ENCODE data around the gene PPOX.
A peak's percentile ranks its signal among the peaks of the same experiment; 100 is the strongest.

PPOX gene

DNA sequence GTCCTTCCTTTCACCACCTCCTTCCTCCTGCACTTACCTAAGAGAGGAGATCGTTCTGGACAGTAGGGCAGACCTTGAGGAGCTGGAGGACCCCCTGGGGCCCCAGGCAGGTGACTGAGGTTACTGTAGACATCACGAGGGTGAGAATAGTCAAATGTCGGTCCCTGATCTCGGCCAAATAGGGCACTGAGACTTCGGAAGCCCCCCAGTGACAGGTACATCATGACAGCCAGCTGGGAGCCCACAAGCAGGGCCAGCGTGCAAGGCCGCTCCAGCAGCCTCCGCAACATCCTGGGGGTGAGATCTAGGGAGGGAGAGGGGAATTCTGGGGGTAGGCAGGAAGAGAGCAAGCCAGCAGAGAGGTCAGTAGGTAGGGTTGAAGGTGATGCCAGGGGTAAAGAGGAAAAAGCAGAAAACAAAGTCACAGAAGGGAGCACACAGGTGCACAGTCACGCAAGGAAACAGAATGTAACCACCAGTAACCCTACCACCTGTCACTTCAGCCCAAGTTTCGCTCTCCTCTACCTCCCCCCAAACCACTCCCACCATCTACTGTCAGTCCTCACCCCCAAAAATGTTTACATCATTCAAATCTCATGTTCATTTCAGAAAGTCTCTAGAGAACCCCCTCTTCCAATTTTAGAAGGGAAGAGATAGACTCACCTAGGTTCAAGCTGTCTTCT lies 9.7 kb downstream of the PPOX start:
- no peak for DNase-seq (ENCODE audit: low read depth, low spot score)

DNA sequence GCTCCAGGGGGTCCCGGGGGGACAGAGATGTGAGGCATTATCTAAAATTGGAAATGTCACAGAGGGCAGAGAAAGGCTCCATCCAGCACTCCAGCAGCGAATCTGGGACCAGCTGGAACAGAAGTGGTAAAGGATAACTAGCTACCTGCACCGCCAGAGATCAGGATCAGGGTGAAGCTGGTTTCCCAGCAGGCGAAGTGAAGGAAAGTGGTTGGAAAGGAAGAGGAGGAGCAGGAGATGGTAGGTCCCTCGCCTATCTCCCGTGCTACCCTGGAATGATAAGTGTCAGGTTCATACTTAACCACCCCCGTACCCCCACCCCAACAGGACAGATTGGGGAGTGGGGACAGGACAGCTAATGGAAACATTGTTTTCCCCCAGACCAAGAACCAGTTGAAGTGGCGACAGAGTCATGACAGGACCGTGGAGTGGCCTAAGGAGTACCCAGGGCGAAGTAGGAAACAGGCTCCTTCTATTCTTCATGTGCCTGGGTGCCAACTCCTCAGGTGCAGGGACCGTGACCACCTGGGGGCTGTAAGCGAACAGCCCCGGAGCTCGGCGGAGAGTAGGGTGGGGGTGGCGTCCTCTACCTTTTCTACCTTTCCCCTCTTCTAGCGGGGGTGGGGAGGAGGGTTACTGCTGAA lies 10.4 kb downstream of the PPOX start:
- DNase-seq (ENCODE audit: low read depth, low spot score) = no peak

DNA sequence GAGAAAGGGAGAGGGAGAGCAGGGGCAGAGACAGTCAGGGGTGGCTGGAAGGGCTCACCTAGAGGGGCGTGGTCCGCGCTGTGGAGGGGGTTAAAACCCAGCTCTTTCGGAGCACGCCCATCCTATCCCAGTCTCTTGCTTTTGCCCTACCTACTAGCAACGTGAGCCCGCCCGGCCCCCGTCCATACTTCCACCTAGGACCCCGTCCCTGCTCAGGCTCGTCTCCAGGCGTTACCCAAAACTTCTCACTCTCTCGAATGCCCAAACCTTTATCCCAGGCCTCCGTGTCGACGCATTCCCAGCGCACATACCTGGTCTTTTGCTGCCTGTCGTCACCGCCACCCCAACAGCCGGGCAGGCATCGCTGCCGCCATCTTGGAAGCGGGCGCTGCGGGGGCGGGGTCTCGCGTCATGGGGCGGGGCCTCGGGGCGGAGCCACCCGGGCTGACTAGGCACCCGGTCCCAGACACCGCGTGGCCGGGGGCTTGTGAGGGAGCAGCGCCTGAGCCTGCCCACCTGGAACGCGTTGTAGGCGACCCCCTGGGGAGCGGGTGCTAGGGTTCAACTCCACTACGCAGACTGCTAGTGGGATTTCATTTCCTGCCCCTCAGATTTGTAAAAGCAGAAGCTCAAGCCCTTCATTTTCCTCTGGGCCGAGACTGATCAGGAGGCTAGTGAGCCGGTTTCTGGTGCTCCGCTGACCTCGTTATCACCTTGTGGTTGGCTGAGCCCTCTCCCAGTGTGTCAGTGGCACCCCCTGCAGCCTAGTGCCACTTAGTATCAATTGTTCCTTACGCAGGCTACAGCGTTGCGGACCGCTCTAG lies 11.1 kb downstream of the PPOX start, which contains the start of gene B4GALT3:
B4GALT3 (minus strand) TSS at position 396 of the 824 bp plus-strand sequence. CDS start 1,447 bp downstream, outside the sequence.
- DNase-seq (ENCODE audit: low read depth, low spot score) = peak; percentile 93

DNA sequence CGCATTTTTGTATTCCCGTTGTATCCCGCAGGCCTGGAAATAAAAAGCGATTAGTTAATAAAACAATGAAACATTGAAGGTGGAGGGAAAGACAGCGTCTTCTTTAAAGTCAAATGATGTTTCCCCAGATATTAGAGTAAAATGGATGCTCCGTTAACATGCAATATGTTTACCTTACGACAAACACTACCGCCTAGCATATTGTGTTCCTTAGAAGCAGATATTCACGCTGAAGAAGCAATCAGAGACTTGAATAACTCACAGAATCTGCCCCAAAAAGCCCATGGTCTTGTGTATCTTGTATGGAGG lies 11.7 kb downstream of the PPOX start:
- no peak for DNase-seq (ENCODE audit: low read depth, low spot score)

DNA sequence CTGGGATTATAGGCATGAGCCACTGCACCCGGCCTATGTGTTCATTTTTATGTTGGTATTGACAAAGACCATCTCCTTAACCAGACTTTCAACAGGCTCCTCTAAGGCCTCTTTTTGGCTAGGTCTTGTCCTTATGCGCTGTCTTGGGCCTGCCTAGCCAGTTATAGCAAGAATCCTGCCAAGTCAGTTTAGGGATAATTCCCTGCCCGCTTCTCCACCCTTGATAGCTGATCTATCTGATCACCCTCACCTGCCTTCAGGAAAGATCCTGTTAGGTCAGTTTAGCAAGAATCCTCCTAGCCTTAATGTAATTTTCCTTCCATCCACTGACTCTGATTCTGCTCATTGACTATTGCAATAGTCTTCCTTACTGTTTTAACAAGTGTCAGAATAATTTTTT lies 13.5 kb downstream of the PPOX start:
- DNase-seq (ENCODE audit: low read depth, low spot score) = no peak

DNA sequence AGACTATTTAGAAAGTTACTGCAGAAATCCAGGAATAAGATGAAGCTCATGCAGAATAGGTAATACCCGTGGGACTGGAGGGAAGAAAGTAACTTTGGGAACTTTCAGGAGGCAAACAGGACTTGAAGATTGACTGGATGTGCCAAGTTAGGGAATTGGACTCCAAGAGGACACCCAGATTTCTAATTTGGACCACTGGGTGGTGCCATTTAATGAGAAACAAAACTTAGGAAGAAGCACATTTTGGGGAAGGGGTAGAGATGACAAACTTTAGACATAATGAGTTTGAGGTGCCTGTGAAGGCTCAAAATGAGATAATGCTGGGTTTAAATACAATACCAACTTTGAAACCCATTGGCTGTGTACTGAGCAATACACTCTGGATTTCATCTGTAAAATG lies 14.4 kb downstream of the PPOX start:
- DNase-seq (ENCODE audit: low read depth, low spot score) = no peak

DNA sequence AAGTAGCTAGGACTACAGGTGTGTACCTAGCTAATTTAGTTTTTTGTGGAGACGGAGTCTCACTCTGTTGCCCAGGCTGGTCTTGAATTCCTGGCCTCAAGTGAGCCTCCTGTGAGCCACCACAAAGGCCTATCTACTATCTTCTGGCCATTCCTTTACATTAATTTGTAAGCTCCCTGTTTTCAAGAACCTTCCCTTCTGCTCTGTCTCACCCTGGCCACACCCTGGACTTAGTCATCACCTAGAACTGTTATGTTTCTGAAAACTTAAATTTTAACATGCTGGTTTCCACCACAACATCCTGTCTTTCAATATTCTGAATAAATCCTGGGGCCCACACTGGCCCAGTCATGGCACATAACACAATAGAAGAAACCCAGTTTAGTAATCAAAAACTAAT lies 16.0 kb downstream of the PPOX start:
- no peak for DNase-seq (ENCODE audit: low read depth, low spot score)

DNA sequence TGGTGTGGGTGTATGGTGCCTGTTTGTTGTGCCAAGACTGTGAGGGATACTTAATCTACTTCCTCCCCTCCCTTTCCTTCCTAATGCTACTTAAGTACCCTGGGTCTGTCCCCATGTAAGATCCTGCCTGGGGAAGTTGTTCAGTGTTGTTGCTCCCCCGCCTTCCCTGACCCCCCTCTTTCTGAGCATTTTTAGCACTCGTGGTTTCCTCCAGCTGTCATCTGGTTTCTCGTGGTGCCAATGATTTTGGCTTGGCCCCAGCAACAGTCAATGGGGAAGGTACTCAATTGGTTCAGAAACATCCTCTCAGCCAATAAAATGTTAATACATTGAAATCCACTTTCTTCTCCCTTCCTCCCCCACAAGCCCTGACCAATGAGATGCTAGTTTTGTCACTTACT lies 19.1 kb downstream of the PPOX start:
- DNase-seq (ENCODE audit: low read depth, low spot score) = peak; percentile 68

DNA sequence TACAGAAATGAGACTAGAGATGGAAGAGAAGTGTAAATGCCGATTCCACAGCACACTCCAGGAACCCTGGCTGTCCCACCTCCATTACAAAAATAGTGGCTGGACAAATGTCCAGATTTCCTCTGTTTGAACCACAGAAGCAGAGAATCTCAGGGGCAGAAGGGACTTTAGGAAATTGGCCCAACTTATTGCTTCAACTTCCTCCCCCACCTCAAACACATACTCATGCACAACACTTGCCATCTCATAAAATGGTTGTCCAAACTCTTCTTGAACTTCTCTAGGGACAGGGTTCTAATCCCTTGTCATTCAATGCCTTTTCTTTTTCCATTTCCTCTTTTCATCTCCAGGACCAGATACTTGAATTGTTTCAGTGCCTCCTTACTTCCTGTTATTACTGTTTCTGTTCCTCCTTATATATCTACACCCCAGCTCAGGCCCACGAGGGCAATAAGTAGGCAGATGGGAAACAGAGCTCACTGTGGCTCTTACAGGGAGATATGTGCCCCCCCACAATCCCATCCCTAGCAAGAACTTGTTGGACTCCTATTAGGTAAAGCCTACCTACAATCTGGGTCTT lies 19.6 kb downstream of the PPOX start:
- no peak for DNase-seq (ENCODE audit: low read depth, low spot score)

DNA sequence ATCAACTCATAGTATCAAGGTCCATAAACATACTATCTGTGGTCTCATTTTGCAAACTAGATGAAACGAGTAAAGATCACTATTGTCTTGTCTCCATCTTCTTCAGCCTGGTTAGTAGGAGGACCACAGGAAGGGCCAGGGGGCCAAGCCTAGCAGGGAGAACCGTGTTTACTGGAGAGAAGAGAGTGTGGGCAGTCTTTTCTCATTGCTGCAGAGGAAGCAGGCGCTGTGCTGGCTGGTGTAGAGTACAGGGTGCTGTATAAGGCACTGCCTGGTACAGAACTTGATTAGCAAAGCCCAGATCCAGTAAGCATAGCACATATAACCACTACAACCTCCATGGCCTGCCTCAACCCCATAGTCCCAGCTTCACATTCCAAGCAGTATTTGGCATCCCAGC lies 21.1 kb downstream of the PPOX start:
- no peak for DNase-seq (ENCODE audit: low read depth, low spot score)

DNA sequence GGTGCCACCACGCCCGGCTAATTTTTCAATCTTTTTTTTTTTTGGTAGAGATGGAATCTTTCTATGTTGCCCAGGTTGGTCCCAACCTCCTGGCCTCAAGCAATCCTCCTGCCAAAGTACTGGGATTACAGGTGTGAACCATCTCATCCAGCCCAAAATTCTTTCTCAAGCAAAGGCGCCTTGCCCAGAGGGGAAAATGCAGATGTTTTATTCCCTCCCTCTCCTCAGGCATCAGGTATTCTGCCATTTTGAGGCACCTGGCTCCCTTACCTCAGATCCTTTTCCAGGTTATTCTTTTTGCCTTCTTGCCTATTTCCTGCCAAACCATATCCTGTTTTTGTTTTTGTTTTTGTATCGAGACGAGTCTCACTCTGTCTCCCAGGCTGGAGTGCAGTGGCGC lies 22.2 kb downstream of the PPOX start:
- DNase-seq (ENCODE audit: low read depth, low spot score) = no peak

DNA sequence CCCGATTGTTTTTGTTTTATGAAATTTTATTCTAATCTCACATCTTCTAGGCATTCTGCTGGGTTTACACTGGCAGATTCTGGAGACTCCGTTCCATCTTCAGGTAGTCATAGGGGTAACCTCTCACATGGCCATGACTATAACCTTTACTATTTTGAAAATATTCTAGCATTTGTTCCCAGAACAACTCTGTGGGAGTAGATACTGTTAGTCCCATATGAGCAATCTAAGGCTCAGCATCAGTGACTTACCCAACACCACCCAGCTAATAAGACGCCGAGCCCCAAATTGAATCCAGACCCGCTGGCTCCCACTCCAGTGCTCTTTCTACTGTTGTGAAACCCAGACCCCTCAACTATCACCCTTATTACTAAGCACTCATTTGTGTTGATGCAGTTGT lies 22.8 kb downstream of the PPOX start:
- DNase-seq (ENCODE audit: low read depth, low spot score) = no peak

DNA sequence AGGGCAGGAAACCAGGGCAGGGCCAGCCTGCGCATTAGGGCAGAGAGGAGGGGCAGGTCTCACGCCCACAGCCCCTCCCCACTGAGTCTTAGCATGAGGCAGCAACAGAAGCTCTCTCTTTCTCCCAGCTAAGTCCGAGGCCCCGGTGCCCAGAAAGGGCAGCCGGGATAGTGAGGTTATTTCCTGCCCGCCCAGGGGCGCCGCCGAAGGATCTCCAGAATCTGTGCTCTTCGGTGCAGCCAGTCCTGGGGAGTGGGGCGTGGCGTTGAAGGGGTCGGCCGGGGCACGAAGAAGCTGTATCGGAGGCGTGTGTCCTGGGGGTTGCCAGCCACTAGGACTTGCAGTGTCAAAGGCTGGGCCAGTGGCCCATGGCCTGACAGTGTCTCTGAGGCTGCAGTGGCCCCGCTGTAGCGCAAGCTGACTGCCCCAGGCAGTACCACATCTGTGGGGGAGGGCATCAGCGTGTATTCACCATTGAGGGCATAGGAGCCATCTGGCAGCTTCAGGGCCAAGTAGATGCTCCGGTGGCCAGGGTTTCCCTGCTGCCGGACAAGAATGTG lies 24.8 kb downstream of the PPOX start:
- DNase-seq (ENCODE audit: low read depth, low spot score) = no peak

DNA sequence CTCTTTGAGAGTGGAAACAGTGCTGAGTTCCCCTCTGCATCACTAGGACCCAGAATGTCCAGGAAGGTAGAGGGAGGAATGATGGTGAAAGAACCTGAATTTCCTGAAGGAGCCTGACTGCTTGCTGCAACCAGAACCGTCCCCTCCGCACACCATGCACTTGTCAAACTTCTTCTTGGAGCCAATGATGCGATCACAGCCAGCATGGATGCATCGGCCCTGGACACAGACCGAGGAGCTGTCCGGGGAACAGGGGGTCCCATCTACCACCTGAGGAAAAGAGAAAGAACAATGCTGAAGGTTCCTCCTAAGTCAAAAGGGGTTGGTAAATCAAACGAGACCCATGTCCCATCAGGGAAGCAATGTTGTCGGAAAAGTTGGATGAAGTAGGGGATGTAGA lies 25.7 kb downstream of the PPOX start:
- no peak for DNase-seq (ENCODE audit: low read depth, low spot score)

DNA sequence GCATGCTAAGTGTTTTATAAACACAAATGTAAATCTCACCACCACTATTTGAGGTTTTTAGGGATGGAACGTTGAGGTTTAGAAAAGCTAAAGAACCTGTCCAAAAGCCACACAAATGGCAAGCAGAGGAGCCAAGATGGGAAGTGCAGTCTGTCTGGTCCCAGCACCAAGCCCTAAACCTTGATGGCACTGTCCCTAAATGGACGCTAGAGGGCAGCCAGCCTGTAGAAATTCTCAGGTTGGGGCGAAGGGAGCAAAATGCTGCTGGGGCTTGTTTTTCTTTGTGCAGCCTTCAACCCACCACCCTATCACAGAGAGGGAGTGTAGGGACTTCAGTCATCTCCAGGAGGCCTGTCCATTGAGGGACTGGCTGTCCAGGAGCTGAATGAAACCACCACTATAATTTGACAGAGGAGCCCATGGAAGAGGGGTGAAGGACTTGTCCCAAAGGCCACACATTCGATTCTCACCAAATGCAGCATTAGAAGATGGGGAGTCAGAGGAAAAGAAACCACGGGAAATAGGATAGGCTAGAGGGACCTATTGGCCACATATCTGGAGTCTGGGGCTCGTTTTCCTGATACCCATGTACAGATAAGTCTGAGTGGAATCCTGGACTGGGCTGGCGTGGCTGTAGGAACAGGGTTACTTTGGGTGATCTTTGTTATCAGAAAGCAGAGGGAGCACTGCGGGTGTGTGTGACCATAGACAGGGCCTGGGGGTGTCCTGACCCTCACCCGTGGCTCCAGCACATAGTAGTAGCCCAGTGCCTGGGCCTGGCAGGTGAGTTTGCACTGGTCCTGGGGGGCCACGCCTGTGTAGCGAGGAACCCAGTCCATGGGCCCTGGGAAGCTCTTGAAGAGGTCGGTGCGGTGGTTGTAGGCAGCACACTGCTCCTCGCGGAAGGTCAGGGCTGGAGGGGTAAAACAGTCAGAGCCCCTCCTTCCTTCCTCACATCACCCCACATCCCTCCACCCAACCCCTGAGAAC lies 26.5 kb downstream of the PPOX start:
- peak; percentile 79 for DNase-seq (ENCODE audit: low read depth, low spot score)

DNA sequence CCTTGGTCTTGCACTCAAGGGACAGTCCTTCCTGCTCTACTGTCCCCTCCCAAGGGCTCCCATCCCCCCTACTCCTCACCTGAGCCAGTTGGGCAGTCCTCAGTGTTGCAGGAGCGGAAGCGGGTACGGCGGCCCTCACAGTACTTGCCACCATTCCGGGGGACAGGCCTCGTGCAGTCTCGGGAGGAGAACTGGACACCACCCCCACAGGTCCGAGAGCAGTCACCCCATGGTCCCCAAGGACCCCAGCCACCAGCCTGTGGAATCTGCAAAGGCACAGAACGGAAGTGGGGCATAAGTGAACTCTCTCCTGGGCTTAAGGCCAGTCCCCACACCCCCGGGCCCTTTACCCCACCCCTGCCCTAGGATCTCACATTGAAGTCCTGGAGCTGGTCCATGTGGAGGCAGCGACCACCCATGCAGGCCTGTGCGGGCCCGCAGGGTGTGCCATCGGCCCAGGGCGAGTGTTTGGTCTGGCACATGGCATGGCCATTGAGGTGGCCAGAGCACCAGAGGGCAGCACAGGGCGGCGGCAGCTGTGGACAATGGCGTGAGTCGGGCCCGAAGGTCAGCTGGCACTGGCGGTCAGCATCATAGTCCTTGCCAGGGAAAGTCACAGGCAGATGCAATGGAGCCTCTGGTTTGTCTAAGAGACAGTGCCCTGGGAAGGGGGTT lies 27.5 kb downstream of the PPOX start:
- no peak for DNase-seq (ENCODE audit: low read depth, low spot score)

DNA sequence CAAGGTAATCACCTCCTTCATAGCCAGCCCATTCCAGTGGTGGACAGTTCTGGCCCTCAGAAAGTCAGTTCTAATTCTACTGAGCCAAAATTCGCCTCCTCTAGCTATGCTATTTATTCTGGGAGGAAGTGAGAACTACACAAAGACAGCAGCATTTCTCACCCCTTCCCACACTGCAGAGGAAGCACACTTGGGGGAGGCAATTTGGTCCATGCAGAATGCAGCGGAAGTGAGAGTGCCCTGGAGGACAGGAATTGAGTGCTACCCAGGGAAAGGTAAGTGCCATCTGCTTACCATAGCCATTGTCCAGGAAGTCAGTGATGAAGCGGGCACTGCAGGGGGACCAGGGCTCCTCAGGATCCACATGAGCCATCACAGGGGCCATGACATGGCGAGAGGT lies 28.9 kb downstream of the PPOX start:
- no peak for DNase-seq (ENCODE audit: low read depth, low spot score)

DNA sequence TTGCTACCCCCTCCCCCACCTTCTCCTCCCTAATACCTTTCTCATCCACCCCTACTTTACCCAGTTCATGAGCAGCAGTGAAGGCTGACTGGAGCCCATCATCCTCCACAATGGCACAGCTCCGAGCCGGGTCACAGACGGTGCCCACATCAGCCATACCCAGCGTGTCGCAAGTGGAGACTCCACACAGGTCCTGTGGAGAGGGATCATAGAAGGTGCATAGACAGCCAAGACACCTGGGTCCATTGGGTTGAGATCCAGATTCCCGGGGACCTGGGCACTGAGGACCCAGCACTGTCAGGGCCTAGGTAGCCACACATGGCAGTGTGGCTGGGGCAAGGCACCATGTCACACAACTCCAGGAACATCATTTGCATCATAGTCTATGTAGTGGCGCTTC lies 29.9 kb downstream of the PPOX start:
- no peak for DNase-seq (ENCODE audit: low read depth, low spot score)

DNA sequence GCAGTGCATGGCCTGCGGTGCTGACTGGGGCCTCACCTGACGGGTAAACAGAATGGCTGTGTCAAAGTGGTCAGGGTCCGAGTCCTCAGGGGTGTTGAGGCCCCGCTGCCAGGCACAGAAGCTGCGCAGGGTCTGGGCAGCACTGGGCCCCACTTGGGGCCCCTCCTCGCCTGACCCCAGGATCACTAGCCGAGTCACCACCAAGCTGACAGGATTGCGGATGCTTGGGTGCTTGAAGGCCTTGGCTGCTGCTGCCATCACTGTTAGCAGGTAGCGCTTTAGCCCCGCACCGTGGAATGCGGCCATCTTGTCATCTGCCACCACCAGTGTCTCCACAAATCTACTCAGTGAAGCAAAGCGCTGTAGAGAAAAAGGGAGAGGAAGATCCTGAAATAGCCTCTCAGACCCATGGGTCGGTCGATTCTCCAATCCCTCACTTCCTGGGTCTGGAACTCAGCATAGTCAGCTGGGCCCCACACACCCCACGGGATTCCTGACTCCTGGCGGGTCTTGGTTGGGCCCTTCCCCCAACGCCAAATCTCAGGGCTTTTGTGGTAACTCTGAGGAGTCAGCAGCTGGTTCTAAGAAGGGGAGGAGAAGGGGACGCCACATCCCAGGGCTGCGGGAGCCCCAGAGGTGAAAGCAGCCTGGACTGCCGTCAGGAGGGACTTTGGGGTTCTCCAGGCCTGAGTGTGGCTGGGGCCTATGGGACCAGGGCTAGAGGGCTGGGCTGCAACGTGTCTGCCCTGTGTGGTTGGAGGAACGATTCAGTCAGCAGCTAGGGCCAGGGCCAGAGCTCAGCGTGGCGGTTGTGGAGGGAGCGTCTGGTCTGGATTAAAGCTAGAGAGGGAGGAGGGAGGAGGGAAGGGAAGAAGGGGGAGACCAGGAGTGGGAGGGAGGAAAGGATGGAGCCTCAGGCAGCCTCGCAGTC lies 30.6 kb downstream of the PPOX start:
- DNase-seq (ENCODE audit: low read depth, low spot score) = no peak
